Endodermal cell (in vitro differentiated cells): ENCODE results near the gene SNAP47. TPM values are rescaled to one million over a fixed set of nuclear protein-coding genes. Genes with fewer than 3 reads are reported as not detected.

Experiments
- DNase-seq: peaks from one replicate; pipeline ENCODE4 v3.0.0-alpha.2; 2017
- H3K27ac ChIP-seq: 2 replicates; pipeline ENCODE4 v1.5.1; 2013; ENCODE audit warnings: mild to moderate bottlenecking, low read depth, low read length, moderate library complexity
- H3K27me3 ChIP-seq: 2 replicates; pipeline ENCODE4 v1.6.1; 2013; ENCODE audit warnings: mild to moderate bottlenecking, low read length, moderate library complexity; ENCODE audit not compliant: insufficient read depth, control insufficient read depth, poor library complexity, severe bottlenecking
- H3K36me3 ChIP-seq: 2 replicates; pipeline ENCODE4 v1.7.0; 2013; ENCODE audit warnings: mild to moderate bottlenecking, low read length, moderate library complexity; ENCODE audit not compliant: control insufficient read depth, insufficient read depth
- H3K4me1 ChIP-seq: one replicate; pipeline ENCODE4 v1.7.0; 2013; ENCODE audit warnings: low read length; ENCODE audit not compliant: control insufficient read depth, insufficient read depth
- H3K4me3 ChIP-seq: 2 replicates; pipeline ENCODE4 v1.5.1; 2013; ENCODE audit warnings: mild to moderate bottlenecking, low read length, moderate library complexity
- H3K9ac ChIP-seq: 2 replicates; pipeline ENCODE4 v1.6.1; 2013; ENCODE audit warnings: mild to moderate bottlenecking, low read length, moderate library complexity; ENCODE audit not compliant: poor library complexity, severe bottlenecking; ENCODE audit errors: extremely low read depth
- H3K9me3 ChIP-seq: 2 replicates; pipeline ENCODE4 v1.6.1; 2013; ENCODE audit warnings: mild to moderate bottlenecking, low read length, moderate library complexity; ENCODE audit not compliant: control insufficient read depth
- H3K27ac Mint-ChIP-seq: 2 replicates; pipeline ENCODE4 v1.8.0; 2020; ENCODE audit warnings: mixed read lengths
- H3K27me3 Mint-ChIP-seq: 2 replicates; pipeline ENCODE4 v1.8.0; 2021; ENCODE audit warnings: mild to moderate bottlenecking, mixed read lengths; ENCODE audit not compliant: insufficient read depth
- H3K36me3 Mint-ChIP-seq: 2 replicates; pipeline ENCODE4 v1.8.0; 2020; ENCODE audit warnings: low read depth, mixed read lengths
- H3K4me1 Mint-ChIP-seq: 2 replicates; pipeline ENCODE4 v1.8.0; 2020; ENCODE audit warnings: mixed read lengths
- H3K4me3 Mint-ChIP-seq: 2 replicates; pipeline ENCODE4 v1.8.0; 2020; ENCODE audit warnings: mild to moderate bottlenecking, moderate library complexity, mixed read lengths
- H3K9me3 Mint-ChIP-seq: 2 replicates; pipeline ENCODE4 v1.8.0; 2020; ENCODE audit warnings: mild to moderate bottlenecking, mixed read lengths
- CTCF ChIP-seq: fragments of 200-600 bp; sonication (generic); conservative IDR thresholded peaks from 2 replicates; pipeline ENCODE4 v1.5.0; 2021; ENCODE audit warnings: antibody characterized with exemption, mild to moderate bottlenecking
- WGBS, 2 experiments: methylation state at CpG; one replicate each; pipeline versions ENCODE4 v1.1.5 to v1.1.7; 2013; ENCODE audit warnings: missing lambda C conversion rate in 2 of 2, mixed read lengths in 1 of 2; ENCODE audit not compliant: insufficient coverage in 1 of 2, insufficient read length in 1 of 2; 5-methylcytosine and 5-hydroxymethylcytosine counted together
- total RNA-seq, 2 donors: library from RNA; stranded (reverse); fragmentation: NEBNext Ultra II Directional in 1 of 2; extraction: Animal tissue kit (Norgen Biotek cat#: 25700) in 1 of 2; gene quantifications; 2 replicates in 1 of 2; 3 replicates in 1 of 2; pipeline ENCODE4 v1.2.1, GENCODE V29; 2021

Gene SNAP47
- total RNA-seq, 2 donors from 2014 or later, result 42.5 to 46.6 TPM

- no peaks in the 10 kb centered on the region for H3K4me1 ChIP-seq
- H3K4me3 ChIP-seq, result no peak overlapping the region
- no peak for DNase-seq
- peak overlapping the region; percentile 97 for H3K27ac ChIP-seq
- H3K9me3 Mint-ChIP-seq, result no peaks in the 10 kb centered on the region
- TF ChIP-seq CTCF, result no peak
- no peaks in the 10 kb centered on the region for H3K9me3 ChIP-seq
- no peak overlapping the region for H3K27ac Mint-ChIP-seq
- H3K9ac ChIP-seq, result no peak overlapping the region
- H3K4me1 Mint-ChIP-seq, result no peaks in the 10 kb centered on the region
- no peaks in the 10 kb centered on the region for H3K27me3 Mint-ChIP-seq
- H3K27me3 ChIP-seq, result no peaks in the 10 kb centered on the region
- H3K4me3 Mint-ChIP-seq, result no peak overlapping the region
- 91 to 94% methylated on average over 9 to 10 of the region's 10 CpGs for WGBS, 2 experiments
- H3K36me3 ChIP-seq, result peaks cover 5% of the 10 kb centered on the region
- H3K36me3 Mint-ChIP-seq, result peaks cover 18% of the 10 kb centered on the region
Measured at GRCh38 chr1:227775841-227776240, 40.6 kb downstream of the SNAP47 start.

GRCh38 chr1:227776331-227776771, 41.1 kb downstream of the SNAP47 start:
- H3K27me3 Mint-ChIP-seq, result no peaks in the 10 kb centered on the region
- TF ChIP-seq CTCF, result no peak
- no peak overlapping the region for H3K4me3 Mint-ChIP-seq
- H3K9ac ChIP-seq, result no peak overlapping the region
- H3K4me1 Mint-ChIP-seq, result no peaks in the 10 kb centered on the region
- H3K9me3 Mint-ChIP-seq, result no peaks in the 10 kb centered on the region
- no peak overlapping the region for H3K27ac Mint-ChIP-seq
- no peak for DNase-seq
- H3K27ac ChIP-seq, result peak overlapping the region; percentile 97
- no peaks in the 10 kb centered on the region for H3K27me3 ChIP-seq
- no peaks in the 10 kb centered on the region for H3K9me3 ChIP-seq
- 69 to 93% methylated on average over 5 to 7 of the region's 7 CpGs for WGBS, 2 experiments
- no peaks in the 10 kb centered on the region for H3K4me1 ChIP-seq
- H3K36me3 ChIP-seq, result peaks cover 5% of the 10 kb centered on the region
- peaks cover 19% of the 10 kb centered on the region for H3K36me3 Mint-ChIP-seq
- no peak overlapping the region for H3K4me3 ChIP-seq

- Mint-ChIP-seq H3K4me3 (no peak overlapping the region), H3K36me3 (peaks cover 19% of the 10 kb centered on the region), H3K27ac (no peak overlapping the region), H3K9me3 (no peaks in the 10 kb centered on the region), H3K27me3 (no peaks in the 10 kb centered on the region), H3K4me1 (no peaks in the 10 kb centered on the region)
- TF ChIP-seq CTCF, result no peak
- no peak for DNase-seq
- Histone ChIP-seq H3K9ac (no peak overlapping the region), H3K4me1 (no peaks in the 10 kb centered on the region), H3K27ac (peak overlapping the region; percentile 97), H3K36me3 (peaks cover 5% of the 10 kb centered on the region), H3K4me3 (no peak overlapping the region), H3K27me3 (no peaks in the 10 kb centered on the region), H3K9me3 (no peaks in the 10 kb centered on the region)
- 91 to 100% methylated on average over 7 to 11 of the region's 11 CpGs for WGBS, 2 experiments
Measured at GRCh38 chr1:227777156-227777555, 41.9 kb downstream of the SNAP47 start.
